ENCODE measurements around the gene KLHL12. TPM values are rescaled to one million over a fixed set of nuclear protein-coding genes. Genes with fewer than 3 reads are reported as not detected.
"Not testable (repeated sequence)": the region's sequence is repeated elsewhere in the genome, so short reads cannot be mapped to it uniquely, and the experiment has no call there.

The KLHL12 gene
- total and polyA plus RNA-seq, 4 donors = 12.4 to 25.6 (median 22.5) TPM

DNA sequence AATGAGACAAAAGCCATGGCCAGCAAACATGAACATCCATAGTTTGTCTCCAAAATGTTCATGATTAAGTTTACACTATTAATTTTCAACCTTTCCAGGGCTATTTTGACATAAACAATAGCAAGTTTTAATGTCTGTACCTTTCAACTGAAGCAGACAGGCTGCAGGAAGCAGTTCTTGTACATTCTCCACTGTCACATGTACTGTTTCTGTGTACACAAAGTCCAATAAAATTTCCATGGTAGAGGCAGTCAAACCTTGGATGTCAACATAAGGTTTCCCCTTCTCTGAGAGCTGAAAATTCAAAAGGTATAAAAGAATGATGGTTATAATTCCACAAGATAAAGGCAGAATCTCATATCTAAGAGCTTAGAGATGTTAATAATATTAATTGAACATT is 7.4 kb downstream of the KLHL12 start:
- TF ChIP-seq, protein P1, sequence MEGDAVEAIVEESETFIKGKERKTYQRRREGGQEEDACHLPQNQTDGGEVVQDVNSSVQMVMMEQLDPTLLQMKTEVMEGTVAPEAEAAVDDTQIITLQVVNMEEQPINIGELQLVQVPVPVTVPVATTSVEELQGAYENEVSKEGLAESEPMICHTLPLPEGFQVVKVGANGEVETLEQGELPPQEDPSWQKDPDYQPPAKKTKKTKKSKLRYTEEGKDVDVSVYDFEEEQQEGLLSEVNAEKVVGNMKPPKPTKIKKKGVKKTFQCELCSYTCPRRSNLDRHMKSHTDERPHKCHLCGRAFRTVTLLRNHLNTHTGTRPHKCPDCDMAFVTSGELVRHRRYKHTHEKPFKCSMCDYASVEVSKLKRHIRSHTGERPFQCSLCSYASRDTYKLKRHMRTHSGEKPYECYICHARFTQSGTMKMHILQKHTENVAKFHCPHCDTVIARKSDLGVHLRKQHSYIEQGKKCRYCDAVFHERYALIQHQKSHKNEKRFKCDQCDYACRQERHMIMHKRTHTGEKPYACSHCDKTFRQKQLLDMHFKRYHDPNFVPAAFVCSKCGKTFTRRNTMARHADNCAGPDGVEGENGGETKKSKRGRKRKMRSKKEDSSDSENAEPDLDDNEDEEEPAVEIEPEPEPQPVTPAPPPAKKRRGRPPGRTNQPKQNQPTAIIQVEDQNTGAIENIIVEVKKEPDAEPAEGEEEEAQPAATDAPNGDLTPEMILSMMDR (IDR thresholded peaks at IDR 0.05; ENCODE audit: control extremely low read depth, extremely low read depth) = no peak
- Histone ChIP-seq H3K4me1 (ENCODE audit: control insufficient read depth in 5 of 5, insufficient read depth in 5 of 5, low read length in 5 of 5) (no peaks in the 10 kb centered on the region), H3K36me3 (ENCODE audit: control insufficient read depth in 4 of 4, insufficient read depth in 4 of 4, low read length in 4 of 4) (peaks cover 9 to 29% (median 15%) of the 10 kb centered on the region in 4 donors), H3K27me3 (ENCODE audit: control insufficient read depth in 3 of 3, insufficient read depth in 3 of 3, low read length in 2 of 3) (no peaks in the 10 kb centered on the region), H3K9me3 (ENCODE audit: control insufficient read depth in 4 of 4, insufficient read depth in 3 of 4, low read length in 3 of 4) (no peaks in the 10 kb centered on the region), H3K27ac (ENCODE audit: low read depth in 1 of 2, low read length in 1 of 2) (no peak overlapping the region), H3K4me3 (no peak overlapping the region), H3K9ac (ENCODE audit: insufficient read depth in 1 of 2, low read length in 2 of 2) (no peak overlapping the region)
- DNase-seq (no peak), ATAC-seq (ENCODE audit: insufficient read depth, low FRiP score) (no peak)

DNA sequence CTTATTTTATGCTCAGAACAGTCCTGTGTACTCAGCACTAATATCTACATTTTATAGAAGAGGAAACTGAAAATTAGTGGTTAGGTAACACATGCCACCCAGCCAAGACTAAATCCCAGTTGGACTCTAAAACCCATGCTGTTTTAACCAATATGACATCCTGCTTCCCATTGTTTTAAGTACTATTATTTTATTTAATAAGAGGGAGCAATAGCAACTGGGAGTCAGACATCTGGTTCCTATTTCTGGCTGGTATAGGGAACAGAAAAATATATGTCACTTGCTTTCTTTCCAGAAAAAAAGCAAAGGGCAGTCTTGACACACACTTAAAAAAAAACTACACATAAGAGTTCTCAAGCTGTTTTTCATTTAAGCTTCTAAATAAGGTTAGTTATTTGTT is 11.9 kb downstream of the KLHL12 start:
- no peaks in the 10 kb centered on the region for H3K27me3 ChIP-seq (ENCODE audit: control insufficient read depth in 3 of 3, insufficient read depth in 3 of 3, low read length in 2 of 3)
- H3K4me3 ChIP-seq = no peak overlapping the region
- H3K4me1 ChIP-seq (ENCODE audit: control insufficient read depth in 5 of 5, insufficient read depth in 5 of 5, low read length in 5 of 5) = no peaks in the 10 kb centered on the region
- ATAC-seq (ENCODE audit: insufficient read depth, low FRiP score) (no peak), DNase-seq (no peak)
- H3K27ac ChIP-seq (ENCODE audit: low read depth in 1 of 2, low read length in 1 of 2) = no peak overlapping the region
- peaks cover 12 to 50% (median 32%) of the 10 kb centered on the region in 4 donors for H3K36me3 ChIP-seq (ENCODE audit: control insufficient read depth in 4 of 4, insufficient read depth in 4 of 4, low read length in 4 of 4)
- TF ChIP-seq, protein P1 (IDR thresholded peaks at IDR 0.05; ENCODE audit: control extremely low read depth, extremely low read depth) = no peak
- H3K9ac ChIP-seq (ENCODE audit: insufficient read depth in 1 of 2, low read length in 2 of 2) = no peak overlapping the region
- H3K9me3 ChIP-seq (ENCODE audit: control insufficient read depth in 4 of 4, insufficient read depth in 3 of 4, low read length in 3 of 4) = no peaks in the 10 kb centered on the region

DNA sequence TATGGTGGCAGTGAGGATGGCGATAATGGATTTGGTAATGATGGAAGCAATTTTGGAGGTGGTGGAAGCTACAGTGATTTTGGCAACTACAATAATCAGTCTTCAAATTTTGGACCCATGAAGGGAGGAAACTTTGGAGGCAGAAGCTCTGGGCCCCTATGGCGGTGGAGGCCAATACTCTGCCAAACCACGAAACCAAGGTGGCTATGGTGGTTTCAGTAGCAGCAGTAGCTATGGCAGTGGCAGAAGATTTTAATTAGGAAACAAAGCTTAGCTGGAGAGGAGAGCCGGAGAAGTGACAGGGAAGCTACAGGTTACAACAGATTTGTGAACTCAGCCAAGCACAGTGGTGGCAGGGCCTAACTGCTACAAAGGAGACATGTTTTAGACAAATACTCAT is 14.6 kb downstream of the KLHL12 start:
- not testable (repeated sequence) for H3K9ac ChIP-seq (ENCODE audit: insufficient read depth in 1 of 2, low read length in 2 of 2); H3K4me3 ChIP-seq; H3K9me3 ChIP-seq (ENCODE audit: control insufficient read depth in 4 of 4, insufficient read depth in 3 of 4, low read length in 3 of 4); ATAC-seq (ENCODE audit: insufficient read depth, low FRiP score); H3K27ac ChIP-seq (ENCODE audit: low read depth in 1 of 2, low read length in 1 of 2); DNase-seq; H3K27me3 ChIP-seq (ENCODE audit: control insufficient read depth in 3 of 3, insufficient read depth in 3 of 3, low read length in 2 of 3); H3K4me1 ChIP-seq (ENCODE audit: control insufficient read depth in 5 of 5, insufficient read depth in 5 of 5, low read length in 5 of 5)
- peaks cover 17 to 46% (median 39%) of the 10 kb centered on the region in 4 donors for H3K36me3 ChIP-seq (ENCODE audit: control insufficient read depth in 4 of 4, insufficient read depth in 4 of 4, low read length in 4 of 4)
- 83 to 90% methylated on average over 4 of the region's 4 CpGs for WGBS, 2 donors

DNA sequence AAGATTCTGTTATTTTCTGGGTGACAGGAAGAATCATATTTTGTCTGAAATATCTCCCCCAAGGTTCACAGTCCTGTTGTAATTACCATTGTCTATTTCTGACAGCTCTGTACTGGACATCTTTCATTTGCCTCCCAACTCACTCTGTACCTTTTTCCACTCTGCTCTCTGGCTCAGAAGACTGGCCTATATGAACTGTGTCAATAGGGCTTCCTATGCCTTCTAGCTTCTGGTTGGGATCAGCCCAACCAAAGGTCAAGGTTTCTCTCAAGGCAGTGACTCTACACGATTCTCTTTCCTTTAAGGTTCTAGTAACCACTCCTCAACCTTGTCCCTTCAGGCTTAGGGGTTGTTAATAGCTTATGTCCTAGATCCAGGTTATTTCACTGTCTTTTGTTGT is 17.5 kb downstream of the KLHL12 start:
- H3K9me3 ChIP-seq (ENCODE audit: control insufficient read depth in 4 of 4, insufficient read depth in 3 of 4, low read length in 3 of 4) = no peaks in the 10 kb centered on the region
- H3K27ac ChIP-seq (ENCODE audit: low read depth in 1 of 2, low read length in 1 of 2) = no peak overlapping the region
- WGBS, 2 donors = 85 to 94% methylated on average over 1 of the region's 1 CpG
- no peaks in the 10 kb centered on the region for H3K27me3 ChIP-seq (ENCODE audit: control insufficient read depth in 3 of 3, insufficient read depth in 3 of 3, low read length in 2 of 3)
- TF ChIP-seq, protein P1 (IDR thresholded peaks at IDR 0.05; ENCODE audit: control extremely low read depth, extremely low read depth) = no peak
- H3K4me3 ChIP-seq = no peak overlapping the region
- peaks cover 13 to 35% (median 32%) of the 10 kb centered on the region in 4 donors for H3K36me3 ChIP-seq (ENCODE audit: control insufficient read depth in 4 of 4, insufficient read depth in 4 of 4, low read length in 4 of 4)
- ATAC-seq (ENCODE audit: insufficient read depth, low FRiP score) (no peak), DNase-seq (no peak)
- H3K9ac ChIP-seq (ENCODE audit: insufficient read depth in 1 of 2, low read length in 2 of 2) = no peak overlapping the region
- H3K4me1 ChIP-seq (ENCODE audit: control insufficient read depth in 5 of 5, insufficient read depth in 5 of 5, low read length in 5 of 5) = no peaks in the 10 kb centered on the region
